Measurements from ENCODE around the gene SLC16A3. TPM values are rescaled to one million over a fixed set of nuclear protein-coding genes. Genes with fewer than 3 reads are reported as not detected.

SLC16A3 gene
- total and polyA plus RNA-seq, 9 of the 15 experiments (the other 6 are each of a cell fraction or from before 2014, with no cell fraction given): 0.11 to 5.4 (median 1.2) TPM; not detected in 2

DNA sequence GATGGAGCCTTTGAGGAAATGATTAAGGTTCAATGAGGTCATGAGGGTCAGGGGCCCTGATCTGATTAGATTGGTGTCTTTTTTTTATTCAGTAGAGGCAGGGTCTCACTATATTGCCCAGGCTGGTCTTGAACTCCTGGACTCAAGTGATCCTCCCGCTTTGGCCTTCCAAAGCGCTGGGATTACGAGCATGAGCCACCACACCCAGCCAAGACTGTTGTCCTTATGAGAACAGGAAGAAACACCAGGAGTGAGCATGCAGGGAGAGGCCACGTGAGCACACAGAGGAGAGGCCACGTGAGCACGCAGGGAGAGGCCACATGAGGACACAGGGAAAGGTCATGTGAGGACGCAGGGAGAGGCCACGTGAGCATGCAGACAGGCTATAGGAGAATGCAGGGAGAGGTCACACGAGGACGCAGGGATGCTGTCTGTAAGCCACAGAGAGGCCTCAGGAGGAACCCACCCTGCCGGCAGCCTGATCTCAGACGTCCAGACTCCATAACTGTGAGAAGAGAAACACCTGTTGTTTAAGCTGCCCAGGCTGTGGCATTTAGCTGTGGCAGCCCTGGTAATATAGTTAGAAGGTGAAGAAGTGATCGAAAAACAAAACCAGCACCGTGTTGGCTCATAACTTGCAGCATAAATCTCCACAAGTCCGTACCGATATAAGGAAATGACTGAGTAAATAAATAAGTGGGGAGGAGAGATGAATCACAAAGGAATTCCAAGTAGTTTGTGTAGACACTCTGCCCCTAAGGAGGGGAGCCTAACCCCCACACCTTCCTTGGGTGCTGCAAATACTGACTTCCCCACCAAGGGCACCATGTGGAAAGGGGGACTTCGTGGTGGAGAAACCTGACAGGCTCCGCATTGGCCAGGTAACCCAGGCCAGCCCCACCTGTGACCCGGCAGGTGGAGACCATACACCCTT, 59.3 kb downstream of the SLC16A3 start (continued):
- TF ChIP-seq, protein P1, sequence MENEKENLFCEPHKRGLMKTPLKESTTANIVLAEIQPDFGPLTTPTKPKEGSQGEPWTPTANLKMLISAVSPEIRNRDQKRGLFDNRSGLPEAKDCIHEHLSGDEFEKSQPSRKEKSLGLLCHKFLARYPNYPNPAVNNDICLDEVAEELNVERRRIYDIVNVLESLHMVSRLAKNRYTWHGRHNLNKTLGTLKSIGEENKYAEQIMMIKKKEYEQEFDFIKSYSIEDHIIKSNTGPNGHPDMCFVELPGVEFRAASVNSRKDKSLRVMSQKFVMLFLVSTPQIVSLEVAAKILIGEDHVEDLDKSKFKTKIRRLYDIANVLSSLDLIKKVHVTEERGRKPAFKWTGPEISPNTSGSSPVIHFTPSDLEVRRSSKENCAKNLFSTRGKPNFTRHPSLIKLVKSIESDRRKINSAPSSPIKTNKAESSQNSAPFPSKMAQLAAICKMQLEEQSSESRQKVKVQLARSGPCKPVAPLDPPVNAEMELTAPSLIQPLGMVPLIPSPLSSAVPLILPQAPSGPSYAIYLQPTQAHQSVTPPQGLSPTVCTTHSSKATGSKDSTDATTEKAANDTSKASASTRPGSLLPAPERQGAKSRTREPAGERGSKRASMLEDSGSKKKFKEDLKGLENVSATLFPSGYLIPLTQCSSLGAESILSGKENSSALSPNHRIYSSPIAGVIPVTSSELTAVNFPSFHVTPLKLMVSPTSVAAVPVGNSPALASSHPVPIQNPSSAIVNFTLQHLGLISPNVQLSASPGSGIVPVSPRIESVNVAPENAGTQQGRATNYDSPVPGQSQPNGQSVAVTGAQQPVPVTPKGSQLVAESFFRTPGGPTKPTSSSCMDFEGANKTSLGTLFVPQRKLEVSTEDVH (IDR thresholded peaks at IDR 0.05; ENCODE audit: low read depth, partially characterized antibody): no peak
- TF ChIP-seq CEBPB (tag; IDR thresholded peaks at IDR 0.05) (no peak), U2AF2 (optimal IDR thresholded peaks at IDR 0.05; ENCODE audit: low read depth, low read length) (no peak), CBX8 (IDR thresholded peaks at IDR 0.05; ENCODE audit: borderline replicate concordance, extremely low read depth, low read depth, low read length, poor library complexity, severe bottlenecking) (no peak), PHTF2 (CRISPR knock-in tag; IDR thresholded peaks at IDR 0.05) (no peak), GATAD2B (IDR thresholded peaks at IDR 0.05; ENCODE audit: borderline replicate concordance) (no peak), MCM7 (IDR thresholded peaks at IDR 0.05) (no peak), HDAC6 (IDR thresholded peaks at IDR 0.05; ENCODE audit: low read depth, low read length) (no peak), SETDB1 (IDR thresholded peaks at IDR 0.05; ENCODE audit: low read length) (peak; percentile 94), LEF1 (IDR thresholded peaks at IDR 0.05) (peak; percentile 99), CBFA2T3 (IDR thresholded peaks at IDR 0.05) (peak; percentile 64), MAFF (IDR thresholded peaks at IDR 0.05; ENCODE audit: low read length) (no peak), CBX2 (IDR thresholded peaks at IDR 0.05; ENCODE audit: insufficient read depth, low read length, poor library complexity, severe bottlenecking) (no peak)
- TF ChIP-seq, protein P2, sequence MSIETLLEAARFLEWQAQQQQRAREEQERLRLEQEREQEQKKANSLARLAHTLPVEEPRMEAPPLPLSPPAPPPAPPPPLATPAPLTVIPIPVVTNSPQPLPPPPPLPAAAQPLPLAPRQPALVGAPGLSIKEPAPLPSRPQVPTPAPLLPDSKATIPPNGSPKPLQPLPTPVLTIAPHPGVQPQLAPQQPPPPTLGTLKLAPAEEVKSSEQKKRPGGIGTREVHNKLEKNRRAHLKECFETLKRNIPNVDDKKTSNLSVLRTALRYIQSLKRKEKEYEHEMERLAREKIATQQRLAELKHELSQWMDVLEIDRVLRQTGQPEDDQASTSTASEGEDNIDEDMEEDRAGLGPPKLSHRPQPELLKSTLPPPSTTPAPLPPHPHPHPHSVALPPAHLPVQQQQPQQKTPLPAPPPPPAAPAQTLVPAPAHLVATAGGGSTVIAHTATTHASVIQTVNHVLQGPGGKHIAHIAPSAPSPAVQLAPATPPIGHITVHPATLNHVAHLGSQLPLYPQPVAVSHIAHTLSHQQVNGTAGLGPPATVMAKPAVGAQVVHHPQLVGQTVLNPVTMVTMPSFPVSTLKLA (conservative IDR thresholded peaks at IDR 0.05): peak; percentile 98 to 99
- TF ChIP-seq, protein P3, sequence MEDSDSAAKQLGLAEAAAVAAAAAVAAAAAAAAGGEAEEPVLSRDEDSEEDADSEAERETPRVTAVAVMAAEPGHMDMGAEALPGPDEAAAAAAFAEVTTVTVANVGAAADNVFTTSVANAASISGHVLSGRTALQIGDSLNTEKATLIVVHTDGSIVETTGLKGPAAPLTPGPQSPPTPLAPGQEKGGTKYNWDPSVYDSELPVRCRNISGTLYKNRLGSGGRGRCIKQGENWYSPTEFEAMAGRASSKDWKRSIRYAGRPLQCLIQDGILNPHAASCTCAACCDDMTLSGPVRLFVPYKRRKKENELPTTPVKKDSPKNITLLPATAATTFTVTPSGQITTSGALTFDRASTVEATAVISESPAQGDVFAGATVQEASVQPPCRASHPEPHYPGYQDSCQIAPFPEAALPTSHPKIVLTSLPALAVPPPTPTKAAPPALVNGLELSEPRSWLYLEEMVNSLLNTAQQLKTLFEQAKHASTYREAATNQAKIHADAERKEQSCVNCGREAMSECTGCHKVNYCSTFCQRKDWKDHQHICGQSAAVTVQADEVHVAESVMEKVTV (CRISPR knock-in tag; IDR thresholded peaks at IDR 0.05): no peak
- TF ChIP-seq, protein P4, sequence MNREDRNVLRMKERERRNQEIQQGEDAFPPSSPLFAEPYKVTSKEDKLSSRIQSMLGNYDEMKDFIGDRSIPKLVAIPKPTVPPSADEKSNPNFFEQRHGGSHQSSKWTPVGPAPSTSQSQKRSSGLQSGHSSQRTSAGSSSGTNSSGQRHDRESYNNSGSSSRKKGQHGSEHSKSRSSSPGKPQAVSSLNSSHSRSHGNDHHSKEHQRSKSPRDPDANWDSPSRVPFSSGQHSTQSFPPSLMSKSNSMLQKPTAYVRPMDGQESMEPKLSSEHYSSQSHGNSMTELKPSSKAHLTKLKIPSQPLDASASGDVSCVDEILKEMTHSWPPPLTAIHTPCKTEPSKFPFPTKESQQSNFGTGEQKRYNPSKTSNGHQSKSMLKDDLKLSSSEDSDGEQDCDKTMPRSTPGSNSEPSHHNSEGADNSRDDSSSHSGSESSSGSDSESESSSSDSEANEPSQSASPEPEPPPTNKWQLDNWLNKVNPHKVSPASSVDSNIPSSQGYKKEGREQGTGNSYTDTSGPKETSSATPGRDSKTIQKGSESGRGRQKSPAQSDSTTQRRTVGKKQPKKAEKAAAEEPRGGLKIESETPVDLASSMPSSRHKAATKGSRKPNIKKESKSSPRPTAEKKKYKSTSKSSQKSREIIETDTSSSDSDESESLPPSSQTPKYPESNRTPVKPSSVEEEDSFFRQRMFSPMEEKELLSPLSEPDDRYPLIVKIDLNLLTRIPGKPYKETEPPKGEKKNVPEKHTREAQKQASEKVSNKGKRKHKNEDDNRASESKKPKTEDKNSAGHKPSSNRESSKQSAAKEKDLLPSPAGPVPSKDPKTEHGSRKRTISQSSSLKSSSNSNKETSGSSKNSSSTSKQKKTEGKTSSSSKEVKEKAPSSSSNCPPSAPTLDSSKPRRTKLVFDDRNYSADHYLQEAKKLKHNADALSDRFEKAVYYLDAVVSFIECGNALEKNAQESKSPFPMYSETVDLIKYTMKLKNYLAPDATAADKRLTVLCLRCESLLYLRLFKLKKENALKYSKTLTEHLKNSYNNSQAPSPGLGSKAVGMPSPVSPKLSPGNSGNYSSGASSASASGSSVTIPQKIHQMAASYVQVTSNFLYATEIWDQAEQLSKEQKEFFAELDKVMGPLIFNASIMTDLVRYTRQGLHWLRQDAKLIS (CRISPR knock-in tag; IDR thresholded peaks at IDR 0.05): peak; percentile 83
